ENCODE measurements around the gene RBMS2.

- TF ChIP-seq CTCF (IDR thresholded peaks at IDR 0.05; ENCODE audit: low read length) (no peak), EZH2 (IDR thresholded peaks at IDR 0.05; ENCODE audit: borderline replicate concordance, low read length) (no peak)
These were observed 114.4 kb downstream of the RBMS2 start for GRCh38 chr12:56635806-56636674.
